ENCODE measurements around the gene MUC22. TPM values are rescaled to one million over a fixed set of nuclear protein-coding genes. Genes with fewer than 3 reads are reported as not detected.

The MUC22 gene
- polyA plus RNA-seq, 1 donor (not counting 4 experiments of a cell fraction or from before 2014, with no cell fraction given), result not detected

DNA sequence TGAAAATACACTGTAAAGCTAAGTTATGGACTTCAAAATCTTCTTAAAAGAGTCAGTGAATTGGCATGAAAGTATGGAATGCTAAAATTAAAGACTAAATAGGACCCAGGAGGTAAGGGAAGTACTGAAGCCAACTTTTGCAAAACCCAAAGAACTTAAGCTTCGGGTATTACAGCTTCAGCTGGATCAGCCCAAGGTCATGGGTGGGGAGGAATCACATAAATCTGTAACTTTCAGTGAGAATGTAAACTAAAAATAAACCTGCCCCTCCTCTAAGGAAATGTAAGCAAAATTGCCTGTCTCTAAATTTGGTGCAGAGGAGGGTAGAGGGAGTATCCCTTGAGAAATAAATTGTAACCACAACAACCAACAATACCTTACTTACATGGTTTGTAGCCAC is 31.1 kb upstream of the MUC22 start:
- DNase-seq (ENCODE audit: low read depth, low spot score) (no peak), FAIRE-seq (no peak)
- Histone ChIP-seq H3K27ac (ENCODE audit: control insufficient read depth, insufficient read depth, low read length) (no peak overlapping the region), H3K4me3 (ENCODE audit: control insufficient read depth in 2 of 3, extremely low read depth in 1 of 3, insufficient read depth in 2 of 3, low read depth in 1 of 3, low read length in 3 of 3) (no peak overlapping the region), H4K20me1 (ENCODE audit: control insufficient read depth, extremely low read depth, insufficient read depth, low read length) (no peaks in the 10 kb centered on the region), H2AFZ (ENCODE audit: control insufficient read depth, low read length) (no peak overlapping the region), H3K9me3 (ENCODE audit: control insufficient read depth, low read depth, low read length) (no peaks in the 10 kb centered on the region), H3K27me3 (ENCODE audit: control insufficient read depth, extremely low read depth, insufficient read depth, low read length) (no peaks in the 10 kb centered on the region), H3K9ac (ENCODE audit: control insufficient read depth, extremely low read depth, insufficient read depth, low read length) (no peak overlapping the region), H3K36me3 (ENCODE audit: control insufficient read depth in 2 of 2, extremely low read depth in 1 of 2, insufficient read depth in 2 of 2, low read length in 2 of 2) (no peaks in the 10 kb centered on the region), H3K9me1 (ENCODE audit: control insufficient read depth, extremely low read depth, insufficient read depth, low read length) (no peaks in the 10 kb centered on the region), H3K4me2 (ENCODE audit: control insufficient read depth, extremely low read depth, insufficient read depth, low read depth, low read length) (no peak overlapping the region), H3K79me2 (ENCODE audit: control insufficient read depth, insufficient read depth, low read length) (no peaks in the 10 kb centered on the region), H3K4me1 (ENCODE audit: control insufficient read depth, extremely low read depth, insufficient read depth, low read length) (peaks cover 9% of the 10 kb centered on the region)
- dilution Hi-C loops (cut with MboI; ENCODE audit: extremely low pct_ligation_motif_present, low sequenced_read_pairs), result no loop called here
- no peak for TF ChIP-seq EZH2 (IDR thresholded peaks at IDR 0.05; ENCODE audit: low read length)
- TF ChIP-seq, protein P1, sequence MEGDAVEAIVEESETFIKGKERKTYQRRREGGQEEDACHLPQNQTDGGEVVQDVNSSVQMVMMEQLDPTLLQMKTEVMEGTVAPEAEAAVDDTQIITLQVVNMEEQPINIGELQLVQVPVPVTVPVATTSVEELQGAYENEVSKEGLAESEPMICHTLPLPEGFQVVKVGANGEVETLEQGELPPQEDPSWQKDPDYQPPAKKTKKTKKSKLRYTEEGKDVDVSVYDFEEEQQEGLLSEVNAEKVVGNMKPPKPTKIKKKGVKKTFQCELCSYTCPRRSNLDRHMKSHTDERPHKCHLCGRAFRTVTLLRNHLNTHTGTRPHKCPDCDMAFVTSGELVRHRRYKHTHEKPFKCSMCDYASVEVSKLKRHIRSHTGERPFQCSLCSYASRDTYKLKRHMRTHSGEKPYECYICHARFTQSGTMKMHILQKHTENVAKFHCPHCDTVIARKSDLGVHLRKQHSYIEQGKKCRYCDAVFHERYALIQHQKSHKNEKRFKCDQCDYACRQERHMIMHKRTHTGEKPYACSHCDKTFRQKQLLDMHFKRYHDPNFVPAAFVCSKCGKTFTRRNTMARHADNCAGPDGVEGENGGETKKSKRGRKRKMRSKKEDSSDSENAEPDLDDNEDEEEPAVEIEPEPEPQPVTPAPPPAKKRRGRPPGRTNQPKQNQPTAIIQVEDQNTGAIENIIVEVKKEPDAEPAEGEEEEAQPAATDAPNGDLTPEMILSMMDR (optimal IDR thresholded peaks at IDR 0.05 in 1 of 3, IDR thresholded peaks at IDR 0.05 in 1 of 3, conservative IDR thresholded peaks at IDR 0.05 in 1 of 3; ENCODE audit: extremely low read depth in 1 of 3, insufficient read depth in 2 of 3, low read length in 3 of 3), result no peak

DNA sequence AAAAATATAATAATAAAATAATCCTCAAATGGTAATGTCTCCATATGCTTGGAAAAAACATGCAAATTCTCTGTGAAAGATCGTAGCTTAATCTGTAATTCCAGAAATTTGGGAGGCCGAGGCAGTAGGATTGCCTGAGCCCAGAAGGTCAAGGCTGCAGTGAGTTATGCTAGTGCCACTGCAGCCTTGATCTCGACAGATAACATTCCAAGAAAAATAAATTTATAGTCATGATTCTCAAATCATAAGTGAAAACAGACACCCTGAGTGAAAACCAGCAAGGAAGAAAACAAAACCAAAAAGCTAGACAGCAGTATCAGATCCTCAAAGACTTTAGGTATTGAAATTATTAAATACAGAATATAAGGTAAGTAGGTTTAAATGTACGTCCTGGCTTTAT is 30.6 kb upstream of the MUC22 start:
- TF ChIP-seq, protein P1 (optimal IDR thresholded peaks at IDR 0.05 in 1 of 3, IDR thresholded peaks at IDR 0.05 in 1 of 3, conservative IDR thresholded peaks at IDR 0.05 in 1 of 3; ENCODE audit: extremely low read depth in 1 of 3, insufficient read depth in 2 of 3, low read length in 3 of 3), result no peak
- TF ChIP-seq EZH2 (IDR thresholded peaks at IDR 0.05; ENCODE audit: low read length), result no peak
- Histone ChIP-seq H3K27ac (ENCODE audit: control insufficient read depth, insufficient read depth, low read length) (no peak overlapping the region), H3K4me1 (ENCODE audit: control insufficient read depth, extremely low read depth, insufficient read depth, low read length) (peaks cover 9% of the 10 kb centered on the region), H3K9me1 (ENCODE audit: control insufficient read depth, extremely low read depth, insufficient read depth, low read length) (no peaks in the 10 kb centered on the region), H4K20me1 (ENCODE audit: control insufficient read depth, extremely low read depth, insufficient read depth, low read length) (no peaks in the 10 kb centered on the region), H3K9me3 (ENCODE audit: control insufficient read depth, low read depth, low read length) (no peaks in the 10 kb centered on the region), H3K79me2 (ENCODE audit: control insufficient read depth, insufficient read depth, low read length) (no peaks in the 10 kb centered on the region), H2AFZ (ENCODE audit: control insufficient read depth, low read length) (no peak overlapping the region), H3K27me3 (ENCODE audit: control insufficient read depth, extremely low read depth, insufficient read depth, low read length) (no peaks in the 10 kb centered on the region), H3K4me2 (ENCODE audit: control insufficient read depth, extremely low read depth, insufficient read depth, low read depth, low read length) (no peak overlapping the region), H3K4me3 (ENCODE audit: control insufficient read depth in 2 of 3, extremely low read depth in 1 of 3, insufficient read depth in 2 of 3, low read depth in 1 of 3, low read length in 3 of 3) (no peak overlapping the region), H3K9ac (ENCODE audit: control insufficient read depth, extremely low read depth, insufficient read depth, low read length) (no peak overlapping the region), H3K36me3 (ENCODE audit: control insufficient read depth in 2 of 2, extremely low read depth in 1 of 2, insufficient read depth in 2 of 2, low read length in 2 of 2) (no peaks in the 10 kb centered on the region)
- no peak for FAIRE-seq
- no peak for DNase-seq (ENCODE audit: low read depth, low spot score)
- dilution Hi-C loops (cut with MboI; ENCODE audit: extremely low pct_ligation_motif_present, low sequenced_read_pairs), result no loop called here

Data from keratinocyte (primary cell).